Measurements from ENCODE around the gene BICDL2. TPM values are rescaled to one million over a fixed set of nuclear protein-coding genes. Genes with fewer than 3 reads are reported as not detected.

Gene BICDL2
- total and polyA plus RNA-seq, 12 donors: 0.14 to 0.31 (median 0.22) TPM; not detected in 8

- no peaks in the 10 kb centered on the region for H3K9me3 ChIP-seq (replicated peaks in 1 of 3)
- no peak overlapping the region for H3K4me3 ChIP-seq
- no peaks in the 10 kb centered on the region for H3K27me3 ChIP-seq
- H3K27ac ChIP-seq: no peak overlapping the region
- no peaks in the 10 kb centered on the region for H3K36me3 ChIP-seq (replicated peaks in 1 of 2)
- no peak for DNase-seq
- intact Hi-C loops (cut with DNase I): no loop called here
- H3K4me1 ChIP-seq (replicated peaks in 1 of 2): no peaks in the 10 kb centered on the region
- TF ChIP-seq POLR2A (IDR thresholded peaks at IDR 0.05): no peak
- TF ChIP-seq CTCF (IDR thresholded peaks at IDR 0.05): no peak
- WGBS, 4 donors: 90 to 92% (median 91%) methylated on average over 8 to 12 of the region's 12 CpGs
These were observed 45.0 kb downstream of the BICDL2 start for GRCh38 chr16:2991566-2992261.

- H3K27ac ChIP-seq: no peak overlapping the region
- TF ChIP-seq CTCF (IDR thresholded peaks at IDR 0.05) (no peak), POLR2A (IDR thresholded peaks at IDR 0.05) (no peak)
- intact Hi-C loops (cut with DNase I): no loop called here
- no peaks in the 10 kb centered on the region for H3K36me3 ChIP-seq (replicated peaks in 1 of 2)
- H3K9me3 ChIP-seq (replicated peaks in 1 of 3): no peaks in the 10 kb centered on the region
- H3K4me3 ChIP-seq: no peak overlapping the region
- WGBS, 4 donors: 71 to 79% (median 73%) methylated on average over 8 to 10 of the region's 10 CpGs
- no peaks in the 10 kb centered on the region for H3K4me1 ChIP-seq (replicated peaks in 1 of 2)
- DNase-seq: no peak
- H3K27me3 ChIP-seq: no peaks in the 10 kb centered on the region
These were observed 45.9 kb downstream of the BICDL2 start for GRCh38 chr16:2990891-2991290.

GRCh38 chr16:2988590-2989099 lies 48.1 kb downstream of the BICDL2 start:
- Histone ChIP-seq H3K27ac (no peak overlapping the region), H3K27me3 (no peaks in the 10 kb centered on the region), H3K36me3 (replicated peaks in 1 of 2) (no peaks in the 10 kb centered on the region), H3K4me1 (replicated peaks in 1 of 2) (peaks cover 0 to 4% of the 10 kb centered on the region in 2 donors), H3K4me3 (no peak overlapping the region), H3K9me3 (replicated peaks in 1 of 3) (no peaks in the 10 kb centered on the region)
- TF ChIP-seq POLR2A (IDR thresholded peaks at IDR 0.05): no peak
- TF ChIP-seq CTCF (IDR thresholded peaks at IDR 0.05): no peak
- WGBS, 4 donors: 64 to 76% (median 68%) methylated on average over 6 to 8 of the region's 8 CpGs
- DNase-seq: no peak
- intact Hi-C loops (cut with DNase I): loop anchor here in 1 of 2 donors (10.0 kb wide), 1 partner anchor 64 kb away; no protein-coding TSS in a partner anchor

GRCh38 chr16:2987833-2988232 lies 48.9 kb downstream of the BICDL2 start:
- no peaks in the 10 kb centered on the region for H3K36me3 ChIP-seq (replicated peaks in 1 of 2)
- intact Hi-C loops (cut with DNase I): loop anchor here in 1 of 2 donors (10.0 kb wide), 1 partner anchor 63 kb away; no protein-coding TSS in a partner anchor
- no peak overlapping the region for H3K4me3 ChIP-seq
- H3K27ac ChIP-seq: no peak overlapping the region
- peaks cover 0 to 7% of the 10 kb centered on the region in 2 donors for H3K4me1 ChIP-seq (replicated peaks in 1 of 2)
- TF ChIP-seq POLR2A (IDR thresholded peaks at IDR 0.05): no peak
- TF ChIP-seq CTCF (IDR thresholded peaks at IDR 0.05): no peak
- H3K27me3 ChIP-seq: no peaks in the 10 kb centered on the region
- WGBS, 4 donors: 64 to 68% methylated on average over 8 of the region's 8 CpGs; no CpG with 5 or more reads in 2 of the 4 donors
- H3K9me3 ChIP-seq (replicated peaks in 1 of 3): no peaks in the 10 kb centered on the region
- DNase-seq: no peak
